ENCODE measurements around the gene DNM2. TPM values are rescaled to one million over a fixed set of nuclear protein-coding genes. Genes with fewer than 3 reads are reported as not detected.
"Not testable (repeated sequence)": the region's sequence is repeated elsewhere in the genome, so short reads cannot be mapped to it uniquely, and the experiment has no call there.

The DNM2 gene
- 374 and 410 TPM in 2 replicates for total RNA-seq

DNA sequence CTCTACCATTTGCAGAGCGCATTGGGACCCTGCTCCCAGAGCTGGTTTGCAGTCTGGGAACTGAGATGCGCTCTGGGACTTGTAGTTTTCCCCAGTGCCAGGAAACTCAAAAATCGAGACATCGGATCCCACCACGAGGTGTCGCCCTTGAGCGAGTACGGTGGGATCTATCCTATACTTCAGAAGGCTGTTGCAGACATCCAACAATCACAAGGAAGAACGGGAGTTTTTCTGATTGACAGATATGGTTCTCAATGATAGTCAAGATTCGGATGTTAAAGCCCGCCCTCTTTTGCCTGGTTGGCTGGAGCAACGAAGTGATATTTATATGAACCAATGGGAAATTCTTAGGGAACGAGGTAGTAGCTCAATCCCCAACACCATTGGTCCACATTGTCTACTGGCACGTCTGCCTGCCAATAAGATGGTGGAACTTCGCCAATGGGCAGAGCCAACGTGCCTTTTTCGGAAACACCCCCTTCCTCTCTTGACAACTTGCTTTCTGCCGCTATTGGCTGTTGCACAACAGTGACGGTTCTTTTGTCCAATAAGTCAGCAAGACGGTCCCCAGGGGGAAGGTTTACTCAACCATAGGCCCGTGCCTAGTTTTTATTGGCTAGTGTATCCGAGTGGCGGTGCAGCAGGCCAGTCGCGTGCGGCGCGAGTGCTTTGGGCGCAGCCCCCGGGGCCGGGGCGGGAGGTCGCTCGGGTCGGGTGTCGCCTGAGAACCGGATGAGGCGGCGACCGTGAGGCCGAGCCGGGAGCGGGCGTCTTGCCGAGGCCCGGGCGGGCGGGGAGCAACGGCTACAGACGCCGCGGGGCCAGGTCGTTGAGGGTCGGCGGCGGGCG is at the start of gene DNM2:
Gene DNM2, plus strand, starts transcription at position 724 of the 849 bp plus-strand sequence. CDS start 164 bp downstream, outside the sequence.
- intact Hi-C loops (cut with micrococcal nuclease), result loop anchor here (1.0 to 5.0 kb wide), 19 partner anchors 14 to 718 kb away; partner anchors contain the start of genes CARM1, ILF3, KRI1 and ODAD3

DNA sequence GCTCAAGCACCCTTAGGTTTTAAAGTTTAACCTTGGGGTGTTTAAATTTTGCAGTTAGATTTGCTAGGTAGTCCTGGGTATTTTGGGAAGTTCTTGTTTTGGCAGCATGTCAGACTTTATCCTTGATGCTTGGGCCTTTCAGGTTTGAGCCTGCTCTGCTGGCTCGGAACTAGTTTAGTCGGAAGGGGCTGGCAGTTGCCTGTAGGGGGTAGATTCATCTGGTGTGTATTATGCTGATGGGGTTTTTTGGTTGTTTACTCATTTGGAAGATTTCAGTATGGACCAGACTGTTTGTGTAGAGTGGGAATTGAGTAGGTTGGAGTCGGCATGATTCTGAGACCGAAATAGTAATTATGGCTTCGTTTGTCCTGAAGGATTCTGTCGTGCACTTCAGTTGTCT is 48.6 kb upstream of the DNM2 start:
- intact Hi-C loops (cut with micrococcal nuclease), result no loop called here

DNA sequence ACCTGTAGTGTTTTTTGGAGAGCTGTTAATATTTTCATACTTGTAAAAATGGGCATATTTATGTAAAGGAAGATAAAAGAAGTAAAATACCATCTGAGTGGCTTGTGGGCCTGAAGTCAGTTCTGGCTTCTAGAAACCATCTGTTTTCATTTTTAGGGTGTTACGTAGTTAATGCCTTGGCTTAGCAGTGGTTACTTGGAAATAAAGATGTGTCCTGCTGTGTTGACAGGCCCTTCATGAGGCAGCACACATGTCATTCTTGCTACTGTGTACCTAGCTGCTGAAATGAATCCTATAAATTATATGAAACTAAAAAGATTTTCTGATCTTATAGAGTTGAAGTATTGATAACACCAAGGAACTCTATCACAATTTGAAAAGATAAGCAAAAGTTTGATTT is 47.7 kb upstream of the DNM2 start:
- intact Hi-C loops (cut with micrococcal nuclease), result no loop called here

DNA sequence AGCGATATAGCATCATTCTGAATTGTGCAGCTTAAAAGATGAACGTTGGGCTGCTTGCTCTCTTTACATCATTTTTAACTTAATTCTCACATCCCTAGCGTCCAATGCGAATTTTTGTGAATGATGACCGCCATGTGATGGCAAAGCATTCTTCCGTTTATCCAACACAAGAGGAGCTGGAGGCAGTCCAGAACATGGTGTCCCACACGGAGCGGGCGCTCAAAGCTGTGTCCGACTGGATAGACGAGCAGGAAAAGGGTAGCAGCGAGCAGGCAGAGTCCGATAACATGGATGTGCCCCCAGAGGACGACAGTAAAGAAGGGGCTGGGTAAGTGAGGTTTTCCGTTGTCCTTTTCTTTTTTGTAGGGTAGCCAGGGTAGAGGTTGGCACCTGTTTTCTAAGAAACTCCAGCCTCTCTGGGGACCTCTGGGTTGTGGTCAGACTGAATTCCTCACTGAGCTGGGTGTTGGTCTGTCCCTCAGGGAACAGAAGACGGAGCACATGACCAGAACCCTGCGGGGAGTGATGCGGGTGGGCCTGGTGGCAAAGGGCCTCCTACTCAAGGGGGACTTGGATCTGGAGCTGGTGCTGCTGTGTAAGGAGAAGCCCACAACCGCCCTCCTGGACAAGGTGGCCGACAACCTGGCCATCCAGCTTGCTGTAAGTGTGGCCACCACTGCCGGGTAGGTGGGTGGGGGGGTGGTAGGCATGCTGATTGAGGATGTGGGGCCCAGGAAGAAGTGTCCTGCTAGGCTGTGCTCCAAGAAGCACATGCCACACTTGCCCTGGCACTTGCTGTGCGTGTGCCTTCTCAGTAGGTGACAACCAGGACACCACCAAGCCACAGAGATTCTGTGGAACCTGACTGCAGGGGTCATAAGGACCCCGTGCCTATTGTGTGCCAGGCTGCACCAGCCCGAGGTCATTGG is 46.7 kb upstream of the DNM2 start:
- intact Hi-C loops (cut with micrococcal nuclease), result loop anchor here (1.0 kb wide), 1 partner anchor 8 kb away; no protein-coding TSS in a partner anchor

DNA sequence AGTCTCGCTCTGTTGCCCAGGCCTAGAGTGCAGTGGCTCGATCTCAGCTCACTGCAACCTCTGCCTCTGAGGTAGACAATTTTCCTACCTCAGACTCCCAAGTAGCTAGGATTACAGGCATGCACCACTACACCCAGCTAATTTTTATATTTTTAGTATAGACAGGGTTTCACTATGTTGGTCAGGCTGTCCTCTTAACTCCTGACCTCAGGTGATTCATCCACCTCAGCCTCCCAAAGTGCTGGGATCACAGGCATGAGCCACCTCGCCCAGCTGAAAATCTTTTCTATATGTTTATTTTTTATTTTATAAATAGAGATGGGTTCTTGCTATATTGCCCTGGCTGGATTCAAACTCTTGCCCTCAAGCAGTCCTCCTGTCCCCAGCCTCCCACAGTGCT is 46.0 kb upstream of the DNM2 start:
- intact Hi-C loops (cut with micrococcal nuclease), result loop anchor here (1.0 kb wide), 1 partner anchor 9 kb away; no protein-coding TSS in a partner anchor

DNA sequence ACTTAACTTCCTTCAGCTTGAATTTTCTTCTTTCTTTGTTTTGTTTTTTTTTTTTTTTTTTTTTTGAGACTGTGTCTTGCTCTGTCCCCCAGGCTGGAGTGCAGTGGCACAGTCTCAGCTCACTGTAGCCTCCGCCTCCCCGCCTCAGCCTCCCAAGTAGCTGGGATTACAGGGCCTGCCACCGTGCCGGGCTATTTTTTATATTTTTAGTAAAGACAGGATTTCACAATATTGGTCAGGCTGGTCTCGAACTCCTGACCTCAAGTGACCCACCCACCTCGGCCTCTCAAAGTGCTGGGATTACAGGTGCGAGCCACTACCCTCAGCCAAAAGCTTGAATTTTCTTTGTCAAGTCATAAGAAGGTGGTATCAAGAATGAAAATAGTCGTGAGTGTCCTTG is 42.7 kb upstream of the DNM2 start:
- intact Hi-C loops (cut with micrococcal nuclease), result not testable (repeated sequence)

DNA sequence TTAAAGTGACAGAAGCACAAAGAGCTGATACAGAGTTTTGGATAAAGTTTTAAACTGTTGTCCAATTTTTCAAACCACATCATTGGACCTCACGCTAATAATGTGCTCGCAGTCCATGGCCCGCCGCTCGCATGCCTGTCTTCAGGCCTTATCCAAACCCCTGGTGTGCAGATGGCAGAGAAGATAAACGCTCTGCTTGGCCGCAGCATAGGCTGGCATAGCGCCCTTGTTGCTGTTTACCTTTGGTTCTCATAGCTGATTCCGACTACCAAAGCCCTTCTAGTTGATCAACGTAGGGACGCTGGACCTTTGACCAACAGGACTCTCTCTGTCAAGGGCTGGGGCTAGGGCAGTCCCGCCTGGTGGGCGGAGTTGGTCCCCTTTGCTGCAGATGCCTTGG is 40.1 kb upstream of the DNM2 start:
- intact Hi-C loops (cut with micrococcal nuclease), result no loop called here

DNA sequence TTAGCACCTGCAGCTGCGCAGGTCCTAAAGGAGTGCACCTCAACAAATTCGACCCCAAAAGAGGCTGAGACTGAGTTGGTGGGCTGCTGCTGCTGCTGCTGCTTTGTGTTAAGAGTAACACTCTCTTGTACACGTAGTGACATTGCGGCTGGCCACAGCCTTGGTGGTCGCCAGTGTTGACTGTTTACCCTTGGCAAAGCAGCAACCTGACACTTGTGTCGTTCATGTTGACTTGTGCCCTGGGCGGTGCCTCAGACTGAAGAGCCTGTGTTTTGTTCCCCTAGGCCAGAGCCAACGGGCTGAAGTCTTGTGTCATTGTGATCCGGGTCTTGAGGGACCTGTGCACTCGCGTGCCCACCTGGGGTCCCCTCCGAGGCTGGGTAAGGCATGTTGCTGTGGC is 39.1 kb upstream of the DNM2 start:
- intact Hi-C loops (cut with micrococcal nuclease), result no loop called here

DNA sequence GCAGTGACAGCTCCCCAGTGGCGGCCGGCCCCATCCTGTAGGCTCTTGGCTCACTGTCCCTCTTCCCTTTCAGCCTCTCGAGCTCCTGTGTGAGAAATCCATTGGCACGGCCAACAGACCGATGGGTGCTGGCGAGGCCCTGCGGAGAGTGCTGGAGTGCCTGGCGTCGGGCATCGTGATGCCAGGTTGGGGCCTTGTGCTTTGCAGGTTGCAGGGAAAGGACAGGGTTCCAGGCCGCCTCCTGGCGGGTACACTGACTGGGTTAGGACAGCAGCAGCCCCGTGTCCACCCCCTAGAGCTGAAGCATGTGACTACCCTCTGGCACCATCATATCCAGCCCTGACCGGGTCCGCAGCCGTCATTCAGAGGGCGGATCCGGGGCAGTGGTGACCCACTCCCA is 38.1 kb upstream of the DNM2 start:
- intact Hi-C loops (cut with micrococcal nuclease), result no loop called here

DNA sequence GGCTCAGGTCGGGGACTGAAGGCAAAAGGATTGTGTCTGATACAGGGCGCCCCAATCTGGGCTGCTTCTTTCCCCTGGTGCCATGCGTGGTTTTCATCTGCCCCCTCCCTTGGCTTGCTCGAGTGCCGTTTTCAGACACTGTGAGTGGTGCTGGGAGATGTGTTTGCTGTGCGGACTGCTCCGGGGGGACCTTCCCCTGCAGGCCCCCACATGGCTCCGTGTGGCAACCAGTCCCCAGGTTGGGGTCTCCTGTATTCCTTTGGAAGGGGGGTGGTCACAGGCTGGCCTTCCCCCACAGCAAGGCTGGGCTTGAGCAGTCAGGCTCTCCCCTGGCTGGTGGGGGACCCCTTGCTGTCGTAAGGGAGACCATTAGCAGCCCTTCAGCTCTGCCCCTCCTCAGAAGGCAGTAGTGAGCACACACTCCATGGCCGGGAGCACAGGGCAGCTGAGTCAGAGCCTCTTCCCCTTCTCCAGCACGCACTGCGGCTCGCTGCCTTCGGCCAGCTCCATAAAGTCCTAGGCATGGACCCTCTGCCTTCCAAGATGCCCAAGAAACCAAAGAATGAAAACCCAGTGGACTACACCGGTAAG is 37.2 kb upstream of the DNM2 start:
- intact Hi-C loops (cut with micrococcal nuclease), result no loop called here

DNA sequence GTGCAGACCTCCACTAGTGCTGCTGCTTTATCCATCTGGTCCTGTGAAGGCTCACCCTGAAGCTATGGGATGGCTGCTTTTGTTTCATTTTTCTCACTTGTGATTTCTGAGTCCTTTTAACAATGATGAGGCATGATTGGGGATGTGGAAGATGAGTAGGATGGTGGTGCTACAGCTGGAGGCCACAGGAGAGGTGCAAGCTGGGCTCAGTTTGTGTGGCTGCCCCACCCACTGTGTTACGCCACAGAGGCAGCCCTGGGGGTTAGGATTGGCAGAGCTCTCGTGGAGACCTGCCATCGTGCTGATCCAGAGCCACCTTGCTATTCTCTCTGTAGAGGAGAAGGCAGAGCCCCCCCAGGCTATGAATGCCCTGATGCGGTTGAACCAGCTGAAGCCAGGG is 36.2 kb upstream of the DNM2 start:
- intact Hi-C loops (cut with micrococcal nuclease), result no loop called here

DNA sequence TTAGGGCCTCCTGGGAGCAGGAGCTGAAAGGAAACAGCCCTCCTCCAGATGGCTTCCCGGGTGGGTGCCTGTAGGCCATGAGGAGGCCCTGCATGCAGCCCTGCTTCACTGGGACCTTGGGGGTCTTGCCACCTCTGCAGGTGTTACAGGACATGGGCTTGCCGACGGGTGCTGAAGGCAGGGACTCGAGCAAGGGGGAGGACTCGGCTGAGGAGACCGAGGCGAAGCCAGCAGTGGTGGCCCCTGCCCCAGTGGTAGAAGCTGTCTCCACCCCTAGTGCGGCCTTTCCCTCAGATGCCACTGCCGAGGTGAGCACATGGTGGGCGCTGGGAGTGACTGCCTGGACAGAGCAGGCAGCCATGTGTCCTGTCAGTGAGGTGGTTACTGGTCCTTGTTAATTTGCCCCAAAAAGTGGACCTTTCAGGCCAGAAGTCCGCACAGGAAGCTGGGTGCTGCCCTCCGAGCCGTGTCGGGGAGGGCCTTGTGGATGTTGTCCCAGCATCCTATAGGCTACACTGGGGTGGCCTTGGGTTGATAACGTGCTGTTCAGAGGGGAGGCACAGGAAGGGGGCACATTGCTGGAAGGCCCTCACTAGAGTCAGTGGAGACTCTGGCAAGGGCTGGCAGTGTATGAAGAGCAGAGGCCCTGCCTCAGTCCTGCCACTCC is 35.3 kb upstream of the DNM2 start:
- intact Hi-C loops (cut with micrococcal nuclease), result no loop called here

DNA sequence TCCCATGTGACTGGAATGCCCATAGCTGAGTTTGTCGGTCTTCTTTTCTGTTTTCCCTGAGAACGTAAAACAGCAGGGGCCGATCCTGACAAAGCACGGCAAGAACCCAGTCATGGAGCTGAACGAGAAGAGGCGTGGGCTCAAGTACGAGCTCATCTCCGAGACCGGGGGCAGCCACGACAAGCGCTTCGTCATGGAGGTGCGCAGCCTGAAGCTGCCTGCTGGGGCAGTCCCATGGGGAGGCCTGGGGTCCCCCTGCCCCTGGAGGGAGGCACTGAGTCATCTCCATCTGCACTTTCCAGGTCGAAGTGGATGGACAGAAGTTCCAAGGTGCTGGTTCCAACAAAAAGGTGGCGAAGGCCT is 34.8 kb upstream of the DNM2 start:
- intact Hi-C loops (cut with micrococcal nuclease), result no loop called here

DNA sequence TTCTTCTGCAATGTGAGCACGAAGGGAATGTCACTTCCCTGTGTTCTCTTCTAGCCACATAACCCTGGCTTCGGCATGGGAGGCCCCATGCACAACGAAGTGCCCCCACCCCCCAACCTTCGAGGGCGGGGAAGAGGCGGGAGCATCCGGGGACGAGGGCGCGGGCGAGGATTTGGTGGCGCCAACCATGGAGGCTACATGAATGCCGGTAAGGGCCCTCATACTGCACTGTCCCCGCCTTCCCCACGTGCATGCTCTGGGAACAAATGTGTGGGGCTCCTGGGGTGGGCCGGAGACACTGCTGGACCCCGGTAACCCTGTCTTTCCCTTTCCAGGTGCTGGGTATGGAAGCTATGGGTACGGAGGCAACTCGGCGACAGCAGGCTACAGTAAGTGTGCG is 34.3 kb upstream of the DNM2 start:
- intact Hi-C loops (cut with micrococcal nuclease), result no loop called here

DNA sequence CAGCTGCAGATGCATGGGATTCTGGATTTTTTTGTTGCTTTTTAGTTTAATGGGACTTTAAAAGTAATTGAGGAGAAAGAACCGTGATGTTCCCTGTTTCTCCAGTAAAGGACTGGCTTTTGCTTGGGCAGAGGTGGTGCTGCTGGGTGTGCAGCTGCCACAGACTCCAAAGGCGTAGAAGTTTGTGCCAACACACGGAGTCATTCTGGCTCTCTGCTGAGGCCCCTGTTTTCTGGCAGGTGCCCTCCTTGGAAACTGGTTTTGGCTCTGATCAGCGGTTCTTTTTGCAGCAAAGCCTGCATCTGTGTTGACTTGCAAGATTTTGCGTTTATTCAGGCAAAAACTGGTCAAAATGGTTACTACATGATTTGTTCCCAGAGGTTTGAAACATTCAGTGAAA is 32.7 kb upstream of the DNM2 start:
- intact Hi-C loops (cut with micrococcal nuclease), result no loop called here

DNA sequence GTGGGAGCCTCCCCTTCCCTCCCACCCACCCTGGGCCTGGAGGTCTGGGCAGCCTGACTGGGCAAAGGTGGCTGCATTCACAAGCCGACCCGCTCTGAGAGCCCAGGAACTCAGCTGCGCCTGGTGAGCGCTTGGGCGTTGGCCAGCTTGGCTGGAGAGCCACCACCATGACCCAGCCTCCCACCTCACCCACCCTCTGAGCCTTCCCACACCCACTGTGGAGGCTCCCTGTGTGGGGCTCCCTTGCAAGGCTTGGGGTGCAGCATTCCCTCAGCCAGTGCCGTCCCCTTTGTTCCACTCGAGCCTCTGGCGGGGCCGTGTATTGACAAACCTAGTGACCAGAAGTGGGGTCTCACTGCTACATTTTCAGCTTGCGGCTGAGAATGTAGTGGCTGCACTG is 31.7 kb upstream of the DNM2 start:
- intact Hi-C loops (cut with micrococcal nuclease), result no loop called here

DNA sequence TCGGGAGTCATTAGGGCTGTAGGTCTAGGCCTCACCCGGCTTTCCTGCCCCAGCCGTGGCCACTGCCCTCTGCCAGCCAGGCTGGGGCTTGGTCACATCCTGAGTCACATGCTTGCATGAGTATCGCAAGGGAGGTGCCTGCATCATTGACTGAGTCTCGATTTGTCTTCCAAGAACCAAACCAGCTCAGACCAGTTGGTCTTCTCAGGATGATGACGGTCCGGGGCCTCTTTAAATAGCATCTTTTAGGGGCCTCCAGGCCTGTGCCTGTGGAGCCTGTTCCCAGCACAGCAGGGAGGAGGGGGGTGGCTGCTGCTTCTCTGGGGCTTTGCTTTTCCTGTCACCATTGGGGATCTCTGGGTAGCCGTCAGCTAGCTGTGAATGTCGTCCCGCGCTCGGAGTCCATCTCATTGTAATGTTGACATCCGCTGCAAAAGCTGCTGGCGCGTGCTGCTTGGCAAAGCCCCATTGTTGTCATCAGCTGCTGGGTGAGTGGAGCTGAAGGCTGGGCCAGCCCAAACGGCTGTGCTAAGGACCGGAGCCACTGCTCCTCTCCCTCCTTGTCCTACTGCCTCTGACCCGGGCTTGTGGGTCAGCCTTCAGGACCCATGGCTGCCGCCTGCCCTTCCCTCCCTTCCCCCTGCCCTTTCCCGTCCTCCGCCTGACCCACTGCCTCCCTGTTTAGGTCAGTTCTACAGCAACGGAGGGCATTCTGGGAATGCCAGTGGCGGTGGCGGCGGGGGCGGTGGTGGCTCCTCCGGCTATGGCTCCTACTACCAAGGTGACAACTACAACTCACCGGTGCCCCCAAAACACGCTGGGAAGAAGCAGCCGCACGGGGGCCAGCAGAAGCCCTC is 31.0 kb upstream of the DNM2 start:
- intact Hi-C loops (cut with micrococcal nuclease), result no loop called here

DNA sequence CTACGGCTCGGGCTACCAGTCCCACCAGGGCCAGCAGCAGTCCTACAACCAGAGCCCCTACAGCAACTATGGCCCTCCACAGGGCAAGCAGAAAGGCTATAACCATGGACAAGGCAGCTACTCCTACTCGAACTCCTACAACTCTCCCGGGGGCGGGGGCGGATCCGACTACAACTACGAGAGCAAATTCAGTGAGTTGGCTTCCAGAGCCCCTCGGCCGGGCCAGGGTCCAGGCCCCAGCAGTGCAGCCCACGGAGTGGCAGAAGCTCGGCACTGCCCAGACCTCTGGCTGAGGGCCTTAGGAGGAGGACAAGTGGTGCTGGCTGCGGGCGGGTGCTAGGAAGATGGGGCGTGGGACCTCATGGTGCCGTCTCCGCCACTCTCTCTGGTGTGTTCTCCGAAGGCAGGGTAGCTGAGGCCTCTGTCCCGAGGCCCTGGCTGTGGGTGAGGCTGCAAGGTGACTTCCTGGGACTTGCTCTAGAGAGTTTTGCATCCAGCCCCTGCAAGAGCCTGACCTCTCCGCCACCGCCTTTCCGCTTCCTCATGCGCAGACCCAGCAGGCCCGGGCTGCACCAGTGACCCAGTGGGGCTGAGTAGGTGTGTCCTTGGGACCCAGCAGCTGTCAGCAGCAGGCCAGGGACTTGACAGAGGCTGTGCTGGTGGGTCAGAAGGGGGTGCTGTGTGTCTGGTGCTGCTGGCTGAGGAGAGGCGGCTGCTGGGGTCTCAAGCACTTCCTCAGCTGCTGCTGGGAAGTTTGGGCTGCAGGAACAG is 30.2 kb upstream of the DNM2 start:
- intact Hi-C loops (cut with micrococcal nuclease), result no loop called here

DNA sequence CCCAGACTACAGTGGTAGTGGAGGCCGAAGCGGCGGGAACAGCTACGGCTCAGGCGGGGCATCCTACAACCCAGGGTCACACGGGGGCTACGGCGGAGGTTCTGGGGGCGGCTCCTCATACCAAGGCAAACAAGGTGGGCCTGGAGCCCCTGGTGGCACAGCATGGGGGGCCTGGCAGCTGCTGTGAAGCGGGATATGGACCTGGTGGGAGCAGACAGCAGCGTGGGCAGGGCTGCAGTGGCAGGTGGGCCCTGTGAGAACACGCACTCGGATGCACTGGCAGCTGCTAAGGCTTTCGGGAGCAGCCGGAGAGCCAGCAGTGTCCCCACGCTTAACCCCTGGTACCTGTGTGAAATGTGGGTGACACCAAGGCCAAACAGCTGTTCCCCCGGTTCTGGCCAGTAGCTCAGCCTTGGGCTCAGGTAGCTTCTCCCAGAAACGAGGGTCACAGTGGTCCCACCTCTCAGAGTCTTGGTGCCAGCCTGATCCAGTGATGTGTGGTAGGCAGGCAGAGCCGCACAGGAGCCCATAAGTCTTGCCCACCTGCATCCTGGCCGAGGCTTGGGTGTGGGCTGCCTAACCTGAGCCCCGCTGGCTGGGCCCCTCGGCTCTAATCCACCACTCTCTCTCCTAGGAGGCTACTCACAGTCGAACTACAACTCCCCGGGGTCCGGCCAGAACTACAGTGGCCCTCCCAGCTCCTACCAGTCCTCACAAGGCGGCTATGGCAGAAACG is 29.2 kb upstream of the DNM2 start:
- intact Hi-C loops (cut with micrococcal nuclease), result no loop called here
